Gastroesophageal sphincter (tissue), 4 donors: ENCODE results near the gene TMED5. TPM values are rescaled to one million over a fixed set of nuclear protein-coding genes. Genes with fewer than 3 reads are reported as not detected.

Experiments used
- ATAC-seq: fragments of 150-250 bp; one replicate; pipeline ENCODE4 v1.9.1; 2016; ENCODE audit warnings: mild to moderate bottlenecking, moderate library complexity
- H3K27ac ChIP-seq, 4 donors: fragments of 200-600 bp; sonication (generic) in 3 of 4; 1 replicate in 3 of 4; 2 replicates in 1 of 4; pipeline ENCODE4 v1.5.1; 2016 to 2019
- H3K27me3 ChIP-seq: fragments of 200-600 bp; sonication (generic); one replicate; pipeline ENCODE4 v1.5.1; 2019
- H3K36me3 ChIP-seq, 2 donors: fragments of 200-600 bp; sonication (generic); one replicate each; pipeline ENCODE4 v1.5.1; 2019; ENCODE audit warnings: control low read depth in 1 of 2
- H3K4me1 ChIP-seq, 3 donors: fragments of 200-600 bp; sonication (generic); 1 replicate in 2 of 3; 2 replicates in 1 of 3; pipeline ENCODE4 v1.5.1; 2016 to 2019; ENCODE audit warnings: control low read depth in 2 of 3
- H3K4me3 ChIP-seq, 2 donors: fragments of 200-600 bp; sonication (generic); one replicate each; pipeline ENCODE4 v1.5.1; 2019; ENCODE audit warnings: mild to moderate bottlenecking in 1 of 2, moderate library complexity in 1 of 2
- H3K9me3 ChIP-seq, 3 donors: fragments of 200-600 bp; sonication (generic); one replicate each; pipeline ENCODE4 v1.5.1; 2017 to 2019; ENCODE audit warnings: control low read depth in 2 of 3
- EP300 ChIP-seq: sonication (generic); formaldehyde crosslinking; IDR thresholded peaks from one replicate; pipeline ENCODE4 v1.6.1; 2017; ENCODE audit warnings: antibody characterized with exemption, mild to moderate bottlenecking
- POLR2A ChIP-seq, 2 donors: fragments of 450-650 bp; IDR thresholded peaks; one replicate each; pipeline ENCODE4 v1.6.1; 2017; ENCODE audit warnings: antibody characterized with exemption in 2 of 2, mild to moderate bottlenecking in 2 of 2, moderate library complexity in 1 of 2
- POLR2AphosphoS5 ChIP-seq: sonication (generic); formaldehyde crosslinking; IDR thresholded peaks from one replicate; pipeline ENCODE4 v1.6.1; 2017; ENCODE audit warnings: antibody characterized with exemption
- WGBS, 2 donors: methylation state at CpG; one replicate each; pipeline ENCODE4 v1.1.5; 2018; ENCODE audit warnings: low coverage in 1 of 2; 5-methylcytosine and 5-hydroxymethylcytosine counted together
- total RNA-seq, 4 donors: library from RNA; depleted of rRNA; stranded (reverse); fragments of >200 nt; gene quantifications; one replicate each; pipeline ENCODE4 v1.1.0, GENCODE V29; 2016
- TF ChIP-seq, protein P1 (sequence below), 4 experiments: fragments of 200-600 bp in 2 of 4; fragments of 450-650 bp in 2 of 4; sonication (generic) in 1 of 4; IDR thresholded peaks; one replicate each; pipeline ENCODE4 v1.5.1; 2017 to 2019; ENCODE audit warnings: antibody characterized with exemption in 4 of 4, mild to moderate bottlenecking in 2 of 4, moderate library complexity in 2 of 4

Gene TMED5
- total RNA-seq, 4 donors from 2014 or later, result 43.5 to 68.0 (median 60.5) TPM

DNA sequence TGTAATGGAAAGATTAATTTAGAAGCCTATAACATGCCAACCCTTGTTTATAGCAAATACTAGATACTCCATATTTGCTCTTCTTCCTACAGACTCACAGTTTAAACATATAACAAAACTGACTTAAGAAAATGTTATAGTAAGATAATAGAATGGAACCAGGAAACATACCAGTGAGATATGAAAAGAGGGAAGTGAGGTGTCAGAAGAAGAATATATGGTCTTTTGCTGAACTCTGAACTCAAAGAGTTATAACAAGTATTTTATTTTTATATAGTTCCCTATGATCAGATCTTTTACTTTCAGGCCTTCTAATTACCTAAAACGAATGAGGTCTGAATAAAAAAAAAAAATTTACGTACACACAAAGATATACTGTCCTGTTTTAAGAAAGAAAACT is 20.9 kb downstream of the TMED5 start:
- no peak for ATAC-seq
- Histone ChIP-seq H3K36me3 (peaks cover 0 to 55% of the 10 kb centered on the region in 2 donors), H3K4me1 (peaks cover 0 to 15% (median 3%) of the 10 kb centered on the region in 3 donors), H3K27me3 (no peaks in the 10 kb centered on the region), H3K27ac (no peak overlapping the region), H3K4me3 (no peak overlapping the region), H3K9me3 (no peaks in the 10 kb centered on the region)
- TF ChIP-seq POLR2A (IDR thresholded peaks at IDR 0.05) (no peak), EP300 (no peak), POLR2AphosphoS5 (no peak)
- TF ChIP-seq, protein P1, sequence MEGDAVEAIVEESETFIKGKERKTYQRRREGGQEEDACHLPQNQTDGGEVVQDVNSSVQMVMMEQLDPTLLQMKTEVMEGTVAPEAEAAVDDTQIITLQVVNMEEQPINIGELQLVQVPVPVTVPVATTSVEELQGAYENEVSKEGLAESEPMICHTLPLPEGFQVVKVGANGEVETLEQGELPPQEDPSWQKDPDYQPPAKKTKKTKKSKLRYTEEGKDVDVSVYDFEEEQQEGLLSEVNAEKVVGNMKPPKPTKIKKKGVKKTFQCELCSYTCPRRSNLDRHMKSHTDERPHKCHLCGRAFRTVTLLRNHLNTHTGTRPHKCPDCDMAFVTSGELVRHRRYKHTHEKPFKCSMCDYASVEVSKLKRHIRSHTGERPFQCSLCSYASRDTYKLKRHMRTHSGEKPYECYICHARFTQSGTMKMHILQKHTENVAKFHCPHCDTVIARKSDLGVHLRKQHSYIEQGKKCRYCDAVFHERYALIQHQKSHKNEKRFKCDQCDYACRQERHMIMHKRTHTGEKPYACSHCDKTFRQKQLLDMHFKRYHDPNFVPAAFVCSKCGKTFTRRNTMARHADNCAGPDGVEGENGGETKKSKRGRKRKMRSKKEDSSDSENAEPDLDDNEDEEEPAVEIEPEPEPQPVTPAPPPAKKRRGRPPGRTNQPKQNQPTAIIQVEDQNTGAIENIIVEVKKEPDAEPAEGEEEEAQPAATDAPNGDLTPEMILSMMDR (IDR thresholded peaks at IDR 0.05), result no peak
- 72 to 75% methylated on average over 2 of the region's 2 CpGs for WGBS, 2 donors

DNA sequence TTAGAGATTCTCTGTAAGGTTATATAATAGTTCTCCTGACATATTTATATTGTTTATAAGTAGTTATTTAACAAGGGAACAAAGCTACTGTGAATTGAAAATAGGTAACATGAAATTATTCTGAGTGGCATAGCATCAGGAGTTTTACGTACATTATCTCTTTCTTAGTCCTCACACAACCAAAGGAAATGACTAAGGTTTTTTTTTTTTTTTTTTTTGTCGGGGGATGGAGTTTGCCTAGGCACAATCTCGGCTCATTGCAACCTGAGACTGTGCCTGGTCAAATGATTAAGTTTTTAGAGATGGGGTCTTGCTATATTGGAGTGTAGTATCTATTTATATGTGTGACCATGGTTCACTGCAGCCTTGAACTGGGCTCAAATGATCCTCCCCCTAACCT is 24.9 kb downstream of the TMED5 start:
- Histone ChIP-seq H3K27me3 (no peaks in the 10 kb centered on the region), H3K9me3 (no peaks in the 10 kb centered on the region), H3K4me1 (peaks cover 0 to 9% (median 0%) of the 10 kb centered on the region in 3 donors), H3K4me3 (no peak overlapping the region), H3K27ac (no peak overlapping the region), H3K36me3 (peaks cover 0 to 83% of the 10 kb centered on the region in 2 donors)
- TF ChIP-seq EP300 (no peak), POLR2A (IDR thresholded peaks at IDR 0.05) (no peak), POLR2AphosphoS5 (no peak)
- TF ChIP-seq, protein P1 (IDR thresholded peaks at IDR 0.05), result no peak
- WGBS, 2 donors, result 60 to 62% methylated on average over 3 of the region's 3 CpGs
- no peak for ATAC-seq

DNA sequence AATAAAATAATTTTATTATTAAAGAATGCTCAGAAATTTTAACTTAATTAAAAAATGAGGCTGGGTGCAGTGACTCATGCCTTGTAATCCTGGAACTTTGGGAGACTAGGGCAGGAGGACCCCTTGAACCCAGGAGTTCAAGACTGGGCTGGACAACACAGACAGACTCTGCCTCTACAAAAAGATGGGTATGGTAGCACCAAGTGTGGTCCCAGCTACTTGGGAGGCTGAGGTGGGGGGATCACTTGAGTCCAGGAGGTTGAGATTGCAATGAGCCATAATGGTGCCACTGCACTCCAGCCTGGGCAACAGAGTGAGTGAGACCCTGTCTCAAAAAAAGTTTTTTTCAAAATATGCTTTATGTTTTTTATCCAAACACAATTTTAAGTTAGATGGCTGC is 25.3 kb downstream of the TMED5 start:
- no peak overlapping the region for H3K4me3 ChIP-seq
- peaks cover 0 to 9% (median 0%) of the 10 kb centered on the region in 3 donors for H3K4me1 ChIP-seq
- no peaks in the 10 kb centered on the region for H3K9me3 ChIP-seq
- no peak for ATAC-seq
- H3K27ac ChIP-seq, result no peak overlapping the region
- no peak for TF ChIP-seq EP300
- peaks cover 0 to 86% of the 10 kb centered on the region in 2 donors for H3K36me3 ChIP-seq
- no peaks in the 10 kb centered on the region for H3K27me3 ChIP-seq

DNA sequence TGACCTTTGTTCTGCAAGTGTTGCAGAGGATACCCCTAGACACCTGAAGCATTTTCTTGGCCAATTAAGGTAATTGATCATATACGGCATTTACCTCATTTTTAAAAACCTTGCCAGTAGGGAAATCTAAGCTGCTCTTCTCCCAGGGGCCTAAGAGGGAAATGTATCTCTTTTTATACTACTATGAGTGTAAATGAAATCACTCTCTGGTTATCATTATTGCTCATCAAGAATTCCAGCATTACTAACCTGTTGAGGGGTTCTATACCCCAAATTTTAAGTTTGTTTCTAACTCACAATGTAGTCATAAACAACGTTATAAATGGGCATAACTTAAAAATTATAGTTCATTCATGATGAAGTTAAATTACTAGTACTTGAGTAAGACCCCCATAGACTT is 27.4 kb downstream of the TMED5 start:
- peaks cover 0 to 86% of the 10 kb centered on the region in 2 donors for H3K36me3 ChIP-seq
- peaks cover 0 to 16% (median 0%) of the 10 kb centered on the region in 3 donors for H3K4me1 ChIP-seq
- no peak for TF ChIP-seq POLR2AphosphoS5
- TF ChIP-seq POLR2A (IDR thresholded peaks at IDR 0.05), result no peak
- no peak for TF ChIP-seq EP300
- TF ChIP-seq, protein P1 (IDR thresholded peaks at IDR 0.05), result no peak
- no peak overlapping the region for H3K27ac ChIP-seq
- no peaks in the 10 kb centered on the region for H3K9me3 ChIP-seq
- H3K27me3 ChIP-seq, result no peaks in the 10 kb centered on the region
- no peak for ATAC-seq
- H3K4me3 ChIP-seq, result no peak overlapping the region
- 83 to 88% methylated on average over 2 of the region's 2 CpGs for WGBS, 2 donors

DNA sequence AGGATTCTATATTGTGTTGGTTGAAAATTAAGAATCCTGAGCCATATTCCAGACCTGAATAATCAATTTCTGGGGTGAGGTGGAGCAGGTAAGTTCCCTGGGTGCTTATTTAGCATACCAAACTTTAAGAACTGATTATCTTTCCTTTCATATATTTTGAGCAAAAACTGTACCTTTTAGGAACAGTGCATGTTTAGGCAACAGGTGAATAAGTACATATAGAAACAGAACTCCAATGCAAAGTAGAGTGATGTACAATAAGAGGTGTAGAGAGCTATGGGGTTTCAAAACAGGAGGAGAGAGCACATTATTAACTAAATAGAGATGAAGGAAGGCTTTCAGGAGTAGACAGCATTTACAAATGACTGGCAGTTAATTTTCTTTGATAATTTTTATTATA is 28.7 kb downstream of the TMED5 start:
- no peak overlapping the region for H3K27ac ChIP-seq
- peaks cover 0 to 74% of the 10 kb centered on the region in 2 donors for H3K36me3 ChIP-seq
- no peaks in the 10 kb centered on the region for H3K27me3 ChIP-seq
- H3K9me3 ChIP-seq, result no peaks in the 10 kb centered on the region
- ATAC-seq, result no peak
- H3K4me1 ChIP-seq, result peaks cover 0 to 22% (median 0%) of the 10 kb centered on the region in 3 donors
- H3K4me3 ChIP-seq, result no peak overlapping the region
- TF ChIP-seq EP300, result no peak
- TF ChIP-seq, protein P1 (IDR thresholded peaks at IDR 0.05), result no peak
- TF ChIP-seq POLR2A (IDR thresholded peaks at IDR 0.05), result no peak
- TF ChIP-seq POLR2AphosphoS5, result no peak
